ENCODE measurements around the gene LTF.

The LTF gene

DNA sequence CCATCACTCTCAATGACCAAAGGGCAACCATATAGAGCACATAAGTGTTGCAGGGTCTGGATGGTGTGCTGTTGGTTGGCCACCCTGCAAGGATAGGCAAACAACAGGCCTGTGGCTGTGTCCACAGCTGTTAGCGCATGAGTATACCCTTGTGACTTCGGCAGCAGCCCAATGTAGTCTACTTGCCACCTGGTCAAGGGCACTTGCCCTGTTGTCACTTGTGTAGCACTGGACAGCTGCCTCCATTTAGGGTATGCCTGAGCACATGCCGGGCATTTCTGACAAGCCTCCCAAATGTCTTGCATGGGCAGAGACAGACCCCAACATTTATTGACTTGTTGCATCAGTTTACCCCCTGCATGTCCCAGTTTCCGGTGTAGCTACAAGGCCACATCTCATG, 44.9 kb downstream of the LTF start:
- Mint-ChIP-seq H3K36me3 (ENCODE audit: low read depth) (no peaks in the 10 kb centered on the region), H3K27ac (no peak overlapping the region)

DNA sequence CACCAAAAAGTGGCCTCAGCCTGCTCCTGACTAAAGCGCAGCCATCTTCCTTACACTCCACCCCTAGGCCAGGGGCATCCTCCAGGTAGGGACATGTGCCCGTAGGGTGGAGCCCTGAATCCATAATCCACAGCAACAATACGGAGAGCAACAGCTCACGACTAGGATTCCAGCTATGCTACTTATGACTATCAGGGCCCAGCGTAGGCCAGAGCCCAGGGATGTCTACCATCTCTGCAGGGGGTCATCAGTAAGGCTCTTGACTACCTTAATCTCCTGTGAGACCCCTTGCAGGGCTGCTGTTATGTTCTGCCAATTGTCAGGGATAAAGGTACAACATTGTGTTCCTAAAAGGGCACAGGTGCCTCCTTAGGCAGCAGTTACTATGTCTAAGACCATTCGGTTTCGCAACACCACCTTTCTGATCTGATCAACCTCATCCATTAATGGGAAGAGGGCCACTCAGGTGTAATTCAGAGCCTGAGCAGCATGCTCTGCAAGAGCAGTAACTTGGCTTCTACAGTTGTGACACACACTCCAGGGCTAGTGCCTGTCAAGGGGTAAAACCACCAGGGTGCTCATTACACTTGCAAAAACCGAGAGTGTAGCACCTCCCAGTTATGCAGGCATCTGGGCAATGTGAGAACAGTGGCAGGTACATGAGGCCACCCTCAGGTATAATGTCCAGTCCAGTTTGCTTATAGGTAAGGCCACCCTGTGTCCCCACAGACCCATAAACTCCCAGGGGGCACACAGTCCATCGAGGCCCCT, 46.7 kb downstream of the LTF start:
- H3K27me3 Mint-ChIP-seq (ENCODE audit: low read depth, poor library complexity), result peaks cover 15% of the 10 kb centered on the region
- no peaks in the 10 kb centered on the region for H3K36me3 Mint-ChIP-seq (ENCODE audit: low read depth)
- H3K4me3 Mint-ChIP-seq, result no peak overlapping the region
- TF ChIP-seq, protein P1, sequence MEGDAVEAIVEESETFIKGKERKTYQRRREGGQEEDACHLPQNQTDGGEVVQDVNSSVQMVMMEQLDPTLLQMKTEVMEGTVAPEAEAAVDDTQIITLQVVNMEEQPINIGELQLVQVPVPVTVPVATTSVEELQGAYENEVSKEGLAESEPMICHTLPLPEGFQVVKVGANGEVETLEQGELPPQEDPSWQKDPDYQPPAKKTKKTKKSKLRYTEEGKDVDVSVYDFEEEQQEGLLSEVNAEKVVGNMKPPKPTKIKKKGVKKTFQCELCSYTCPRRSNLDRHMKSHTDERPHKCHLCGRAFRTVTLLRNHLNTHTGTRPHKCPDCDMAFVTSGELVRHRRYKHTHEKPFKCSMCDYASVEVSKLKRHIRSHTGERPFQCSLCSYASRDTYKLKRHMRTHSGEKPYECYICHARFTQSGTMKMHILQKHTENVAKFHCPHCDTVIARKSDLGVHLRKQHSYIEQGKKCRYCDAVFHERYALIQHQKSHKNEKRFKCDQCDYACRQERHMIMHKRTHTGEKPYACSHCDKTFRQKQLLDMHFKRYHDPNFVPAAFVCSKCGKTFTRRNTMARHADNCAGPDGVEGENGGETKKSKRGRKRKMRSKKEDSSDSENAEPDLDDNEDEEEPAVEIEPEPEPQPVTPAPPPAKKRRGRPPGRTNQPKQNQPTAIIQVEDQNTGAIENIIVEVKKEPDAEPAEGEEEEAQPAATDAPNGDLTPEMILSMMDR (IDR thresholded peaks at IDR 0.05), result no peak
- DNase-seq, result no peak
- peaks cover 9% of the 10 kb centered on the region for H3K4me1 Mint-ChIP-seq
- no peak overlapping the region for H3K27ac Mint-ChIP-seq
- H3K9me3 Mint-ChIP-seq, result no peaks in the 10 kb centered on the region

More for the DNA sequence above, 44.9 kb downstream of the LTF start:
- Mint-ChIP-seq H3K27me3 (ENCODE audit: low read depth, poor library complexity) (peaks cover 18% of the 10 kb centered on the region), H3K9me3 (no peaks in the 10 kb centered on the region), H3K4me1 (peaks cover 9% of the 10 kb centered on the region), H3K4me3 (no peak overlapping the region)
- TF ChIP-seq, protein P1 (IDR thresholded peaks at IDR 0.05), result no peak
- no peak for DNase-seq

DNA sequence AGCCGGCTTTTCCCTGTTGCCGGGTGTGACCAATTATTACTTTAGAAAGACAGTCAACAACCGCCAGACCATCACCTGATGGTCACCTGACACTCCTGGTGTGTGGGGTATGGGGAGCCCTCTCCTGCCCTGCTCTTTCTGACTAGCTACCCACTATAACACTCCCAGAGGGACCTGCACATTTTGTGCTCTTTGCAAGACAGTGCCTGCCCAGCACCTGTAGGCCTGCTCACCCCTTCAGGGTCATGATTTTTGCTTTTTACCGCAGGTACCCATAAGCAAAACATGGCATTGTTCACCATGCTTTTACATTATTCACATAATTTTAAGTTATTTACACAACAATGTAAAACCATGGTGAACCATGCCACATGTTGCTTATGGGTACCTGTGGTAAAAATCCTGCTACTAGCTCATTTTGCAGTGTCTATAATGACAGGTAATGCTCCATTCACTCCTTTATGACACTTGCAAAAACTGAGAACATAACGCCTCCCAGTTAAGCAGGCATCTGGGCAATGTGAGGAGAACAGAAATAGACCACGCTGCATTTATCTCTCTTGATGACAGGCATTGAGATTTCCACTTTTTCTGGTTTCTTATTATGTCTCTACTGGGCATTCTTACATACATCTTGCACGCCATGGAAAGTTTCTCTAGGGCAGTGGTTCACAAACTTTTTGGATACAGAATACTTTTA, 47.7 kb downstream of the LTF start:
- H3K27me3 Mint-ChIP-seq (ENCODE audit: low read depth, poor library complexity), result peaks cover 17% of the 10 kb centered on the region
- peak overlapping the region; percentile 29 for H3K27ac Mint-ChIP-seq
- no peaks in the 10 kb centered on the region for H3K36me3 Mint-ChIP-seq (ENCODE audit: low read depth)
- no peaks in the 10 kb centered on the region for H3K9me3 Mint-ChIP-seq
- no peak overlapping the region for H3K4me3 Mint-ChIP-seq
- H3K4me1 Mint-ChIP-seq, result peaks cover 9% of the 10 kb centered on the region
- no peak for DNase-seq
- TF ChIP-seq, protein P1 (IDR thresholded peaks at IDR 0.05), result no peak

DNA sequence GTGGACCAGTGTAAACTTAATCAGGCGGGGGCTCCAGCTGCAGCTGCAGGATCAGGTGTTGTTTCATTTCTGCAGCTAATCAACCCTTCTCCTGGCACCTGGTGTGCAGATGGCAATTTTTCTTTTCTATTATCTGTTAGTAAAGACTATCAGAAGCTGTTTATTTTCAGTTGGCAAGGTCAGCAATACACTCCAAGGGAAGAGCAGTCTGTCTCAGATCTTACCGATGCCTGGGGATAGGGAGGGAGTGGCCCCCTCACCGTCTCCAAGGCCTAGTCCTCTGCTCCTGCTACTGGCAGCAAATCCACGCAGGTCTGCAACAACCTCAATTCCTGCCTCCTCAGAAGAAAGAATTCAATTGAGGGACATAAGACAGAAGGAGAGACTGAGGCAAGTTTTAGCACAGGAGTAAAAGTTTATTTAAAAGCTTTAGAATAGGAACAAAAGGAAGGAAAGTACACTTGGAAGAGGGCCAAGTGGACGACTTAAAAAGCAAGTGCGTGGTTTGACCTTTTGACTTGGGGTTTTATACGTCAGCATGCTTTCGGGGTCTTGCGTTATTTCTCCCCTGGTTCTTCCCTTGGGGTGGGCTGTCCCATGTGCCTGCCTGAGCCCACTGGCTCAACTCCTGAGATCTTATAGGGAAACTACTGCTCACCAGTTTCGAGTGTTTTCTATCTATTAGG, 48.4 kb downstream of the LTF start:
- Mint-ChIP-seq H3K27me3 (ENCODE audit: low read depth, poor library complexity) (peaks cover 17% of the 10 kb centered on the region), H3K4me3 (no peak overlapping the region), H3K27ac (no peak overlapping the region), H3K4me1 (peaks cover 9% of the 10 kb centered on the region), H3K9me3 (no peaks in the 10 kb centered on the region), H3K36me3 (ENCODE audit: low read depth) (no peaks in the 10 kb centered on the region)
- TF ChIP-seq, protein P1 (IDR thresholded peaks at IDR 0.05), result no peak
- DNase-seq, result no peak

DNA sequence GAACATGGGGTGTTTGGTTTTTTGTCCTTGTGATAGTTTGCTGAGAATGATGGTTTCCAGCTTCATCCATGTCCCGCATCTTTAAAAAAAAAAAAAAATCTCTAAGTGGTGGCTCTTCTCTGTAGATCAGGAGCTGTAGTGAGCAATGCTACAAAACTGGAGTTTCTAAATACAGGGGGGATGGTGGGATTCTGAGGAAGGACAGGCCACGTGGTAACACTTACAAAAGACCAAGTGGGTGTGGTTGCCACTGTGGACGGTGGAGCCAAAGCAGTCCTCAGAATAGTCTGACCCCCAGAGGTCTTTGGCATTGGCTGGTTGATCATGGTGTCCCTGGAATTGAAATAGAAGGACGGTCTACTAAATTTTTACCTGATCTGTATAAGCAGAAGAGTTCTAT, 50.0 kb downstream of the LTF start:
- no peak overlapping the region for H3K27ac Mint-ChIP-seq
- no peaks in the 10 kb centered on the region for H3K36me3 Mint-ChIP-seq (ENCODE audit: low read depth)
- DNase-seq, result no peak
- peaks cover 9% of the 10 kb centered on the region for H3K4me1 Mint-ChIP-seq
- H3K4me3 Mint-ChIP-seq, result no peak overlapping the region
- TF ChIP-seq, protein P1 (IDR thresholded peaks at IDR 0.05), result no peak
- peaks cover 15% of the 10 kb centered on the region for H3K27me3 Mint-ChIP-seq (ENCODE audit: low read depth, poor library complexity)
- no peaks in the 10 kb centered on the region for H3K9me3 Mint-ChIP-seq

Data from nephron progenitor cell (in vitro differentiated cells).